Hepatocyte (in vitro differentiated cells): ENCODE measurements around the gene KLF1. TPM values are rescaled to one million over a fixed set of nuclear protein-coding genes. Genes with fewer than 3 reads are reported as not detected.

Experiments
- DNase-seq: peaks from one replicate; pipeline ENCODE4 v3.0.0-alpha.2; 2016; ENCODE audit warnings: low spot score
- H2AFZ ChIP-seq: fragments of 200-600 bp; sonication (generic); 2 replicates; pipeline ENCODE4 v1.6.0; 2016; ENCODE audit warnings: antibody characterized with exemption, mild to moderate bottlenecking
- H3K27ac ChIP-seq: fragments of 200-600 bp; sonication (generic); 2 replicates; pipeline ENCODE4 v1.5.1; 2016; ENCODE audit warnings: mild to moderate bottlenecking
- H3K27me3 ChIP-seq: fragments of 200-600 bp; sonication (generic); 2 replicates; pipeline ENCODE4 v1.6.1; 2016
- H3K36me3 ChIP-seq: fragments of 200-600 bp; sonication (generic); replicated peaks from 2 replicates; pipeline ENCODE4 v1.5.1; 2016; ENCODE audit warnings: low read depth; ENCODE audit not compliant: insufficient read depth
- H3K4me1 ChIP-seq: fragments of 200-600 bp; sonication (generic); 2 replicates; pipeline ENCODE4 v1.5.1; 2016; ENCODE audit warnings: mild to moderate bottlenecking, moderate library complexity; ENCODE audit not compliant: insufficient read depth
- H3K4me2 ChIP-seq: fragments of 200-600 bp; sonication (generic); 2 replicates; pipeline ENCODE4 v1.6.0; 2016
- H3K4me3 ChIP-seq: fragments of 200-600 bp; sonication (generic); 2 replicates; pipeline ENCODE4 v1.5.1; 2016; ENCODE audit warnings: mild to moderate bottlenecking
- H3K79me2 ChIP-seq: fragments of 200-600 bp; sonication (generic); 2 replicates; pipeline ENCODE4 v1.6.0; 2017; ENCODE audit warnings: mild to moderate bottlenecking
- H3K9me2 ChIP-seq: fragments of 200-600 bp; sonication (generic); replicated peaks from 2 replicates; pipeline ENCODE4 v1.6.0; 2017; ENCODE audit warnings: mild to moderate bottlenecking; ENCODE audit not compliant: insufficient read depth
- H3K9me3 ChIP-seq: fragments of 200-600 bp; sonication (generic); 2 replicates; pipeline ENCODE4 v1.5.1; 2016; ENCODE audit warnings: low read depth, mild to moderate bottlenecking
- H4K20me1 ChIP-seq: fragments of 200-600 bp; sonication (generic); 2 replicates; pipeline ENCODE4 v1.6.0; 2016; ENCODE audit warnings: mild to moderate bottlenecking; ENCODE audit not compliant: insufficient read depth, poor library complexity, severe bottlenecking
- CTCF ChIP-seq: fragments of 200-600 bp; sonication (generic); IDR thresholded peaks from 2 replicates; pipeline ENCODE4 v1.5.1; 2016; ENCODE audit warnings: antibody characterized with exemption, mild to moderate bottlenecking; ENCODE audit not compliant: poor library complexity
- EZH2 ChIP-seq: fragments of 200-600 bp; sonication (generic); IDR thresholded peaks from 2 replicates; pipeline ENCODE4 v1.6.1; 2016; ENCODE audit warnings: antibody characterized with exemption, mild to moderate bottlenecking, borderline replicate concordance
- EZH2phosphoT487 ChIP-seq: fragments of 200-600 bp; sonication (generic); IDR thresholded peaks from one replicate; pipeline ENCODE4 v1.6.1; 2018; ENCODE audit warnings: antibody characterized with exemption, mild to moderate bottlenecking, low read depth, moderate library complexity; ENCODE audit not compliant: unreplicated experiment, severe bottlenecking
- WGBS: methylation state at CpG from one replicate; pipeline ENCODE4 v1.1.6; 2016; ENCODE audit warnings: low lambda C conversion rate; ENCODE audit errors: missing lambda C conversion rate; 5-methylcytosine and 5-hydroxymethylcytosine counted together
- polyA plus RNA-seq: library from polyadenylated mRNA; unstranded; fragments of >200 nt; fragmentation: Nextera tagmentation; extraction: Ambion mirVana; gene quantifications from 2 replicates; pipeline ENCODE4 v1.2.1, GENCODE V29; 2016
- total RNA-seq: library from RNA; depleted of rRNA; stranded (reverse); fragments of >200 nt; gene quantifications from 2 replicates; pipeline ENCODE4 v1.2.3, GENCODE V29; 2014

KLF1 gene
- total and polyA plus RNA-seq, 2 experiments from 2014 or later, result 0.37 TPM; not detected in 1

GRCh38 chr19:12933287-12934072 lies 46.5 kb upstream of the KLF1 start, which contains the start of gene FARSA:
FARSA (minus strand) TSS chr19:12933711; CDS start chr19:12933696, 15 bp downstream.
- peak; percentile 95 for DNase-seq
- H3K27ac ChIP-seq, result peak within 1 kb of the TSS; percentile 78
- TF ChIP-seq CTCF (no peak), EZH2 (no peak), EZH2phosphoT487 (no peak)
- no peaks in the 10 kb centered on the region for H3K36me3 ChIP-seq
- H3K4me2 ChIP-seq, result peak within 1 kb of the TSS; percentile 96
- no peaks in the 10 kb centered on the region for H3K9me3 ChIP-seq
- peaks cover 6% of the 10 kb centered on the region for H3K4me1 ChIP-seq
- H3K27me3 ChIP-seq, result no peaks in the 10 kb centered on the region
- H3K4me3 ChIP-seq, result peak within 1 kb of the TSS; percentile 61
- H3K9me2 ChIP-seq, result no peaks in the 10 kb centered on the region
- peaks cover 3% of the 10 kb centered on the region for H4K20me1 ChIP-seq
- 3% methylated on average over 46 of the region's 51 CpGs for WGBS
- peaks cover 27% of the 10 kb centered on the region for H3K79me2 ChIP-seq
- peak within 1 kb of the TSS; percentile 95 for H2AFZ ChIP-seq

- no peak for TF ChIP-seq CTCF
- TF ChIP-seq EZH2, result no peak
- TF ChIP-seq EZH2phosphoT487, result no peak
- peak overlapping the region; percentile 96 for H3K4me2 ChIP-seq
- H4K20me1 ChIP-seq, result peaks cover 3% of the 10 kb centered on the region
- no peaks in the 10 kb centered on the region for H3K9me3 ChIP-seq
- peak overlapping the region; percentile 61 for H3K4me3 ChIP-seq
- peak overlapping the region; percentile 59 for H2AFZ ChIP-seq
- no peaks in the 10 kb centered on the region for H3K36me3 ChIP-seq
- H3K4me1 ChIP-seq, result peaks cover 6% of the 10 kb centered on the region
- DNase-seq, result no peak
- H3K27ac ChIP-seq, result peak overlapping the region; percentile 78
- WGBS, result 35% methylated on average over 16 of the region's 16 CpGs
- no peaks in the 10 kb centered on the region for H3K27me3 ChIP-seq
- H3K79me2 ChIP-seq, result peaks cover 27% of the 10 kb centered on the region
- no peaks in the 10 kb centered on the region for H3K9me2 ChIP-seq
These were observed 45.6 kb upstream of the KLF1 start for GRCh38 chr19:12932392-12933286.

GRCh38 chr19:12930002-12930645 lies 43.1 kb upstream of the KLF1 start:
- 98% methylated on average over 19 of the region's 19 CpGs for WGBS
- TF ChIP-seq CTCF (no peak), EZH2phosphoT487 (no peak), EZH2 (no peak)
- no peaks in the 10 kb centered on the region for H3K36me3 ChIP-seq

More at GRCh38 chr19:12930002-12930645, 43.1 kb upstream of the KLF1 start:
- Histone ChIP-seq H4K20me1 (peaks cover 3% of the 10 kb centered on the region), H3K4me3 (no peak overlapping the region), H3K27ac (no peak overlapping the region), H3K9me3 (no peaks in the 10 kb centered on the region), H3K4me2 (no peak overlapping the region), H3K4me1 (no peaks in the 10 kb centered on the region), H3K9me2 (no peaks in the 10 kb centered on the region), H2AFZ (no peak overlapping the region), H3K79me2 (peaks cover 27% of the 10 kb centered on the region), H3K27me3 (no peaks in the 10 kb centered on the region)
- DNase-seq, result no peak
